GM21528 (cell line): Measurements from ENCODE around the gene SETD2.

Source experiments
- ATAC-seq: cut with Tn5 transposase; IDR thresholded peaks from one replicate; pipeline ENCODE4 v1.9.1; 2021; ENCODE audit warnings: mild to moderate bottlenecking, moderate library complexity; ENCODE audit not compliant: unreplicated experiment, low FRiP score

SETD2 gene

GRCh38 chr3:47000922-47001730 lies 162.8 kb downstream of the SETD2 start:
- no peak for ATAC-seq

- no peak for ATAC-seq
These were observed 163.6 kb downstream of the SETD2 start for GRCh38 chr3:47000198-47000815.

- ATAC-seq, result no peak
These were observed 164.3 kb downstream of the SETD2 start for GRCh38 chr3:46999516-47000197.

- ATAC-seq, result no peak
These were observed 164.9 kb downstream of the SETD2 start for GRCh38 chr3:46998852-46999515.

GRCh38 chr3:46998121-46998851 lies 165.6 kb downstream of the SETD2 start:
- no peak for ATAC-seq

GRCh38 chr3:46997453-46998091 lies 166.3 kb downstream of the SETD2 start:
- no peak for ATAC-seq

- ATAC-seq, result no peak
These were observed 167.0 kb downstream of the SETD2 start for GRCh38 chr3:46996689-46997452.

- no peak for ATAC-seq
These were observed 167.9 kb downstream of the SETD2 start for GRCh38 chr3:46995901-46996562.

- no peak for ATAC-seq
These were observed 168.8 kb downstream of the SETD2 start for GRCh38 chr3:46994801-46995731.

- ATAC-seq, result no peak
These were observed 169.9 kb downstream of the SETD2 start for GRCh38 chr3:46993986-46994385.

GRCh38 chr3:46993292-46993691 lies 170.6 kb downstream of the SETD2 start:
- ATAC-seq, result no peak

- no peak for ATAC-seq
These were observed 171.7 kb downstream of the SETD2 start for GRCh38 chr3:46992231-46992630.

- no peak for ATAC-seq
These were observed 172.3 kb downstream of the SETD2 start for GRCh38 chr3:46991406-46992165.

- ATAC-seq, result no peak
These were observed 173.1 kb downstream of the SETD2 start for GRCh38 chr3:46990573-46991374.

GRCh38 chr3:46989146-46989810 lies 174.6 kb downstream of the SETD2 start:
- ATAC-seq, result no peak
